WTC11 (cell line): ENCODE measurements around the gene KIF26A. TPM values are rescaled to one million over a fixed set of nuclear protein-coding genes. Genes with fewer than 3 reads are reported as not detected.

Experiments used
- ATAC-seq: fragments of 200-7000 bp; cut with Tn5 transposase; 2 replicates; pipeline ENCODE4 v1.10.0; 2021; ENCODE audit warnings: mild to moderate bottlenecking, moderate library complexity
- CTCF ChIA-PET: fragments of 300-600 bp; sonication (Branson Sonifier 250); formaldehyde crosslinking; loops from one replicate; lab custom pipeline; 2021; ENCODE audit warnings: antibody characterized with exemption; lab: Charles Lee
- POLR2A ChIA-PET: fragments of 350-600 bp; sonication (Branson Sonifier 250); formaldehyde crosslinking; loops from one replicate; lab custom pipeline; 2021; ENCODE audit warnings: antibody characterized with exemption; lab: Charles Lee
- DNase-seq: peaks from one replicate; pipeline ENCODE4 v3.0.0; 2021; ENCODE audit warnings: low spot score
- H3K27ac Mint-ChIP-seq: 2 replicates; pipeline ENCODE4 v1.8.0; 2021; ENCODE audit warnings: mixed read lengths
- H3K27me3 Mint-ChIP-seq: 2 replicates; pipeline ENCODE4 v1.8.0; 2021; ENCODE audit warnings: low read depth, mild to moderate bottlenecking, moderate library complexity, mixed read lengths
- H3K36me3 Mint-ChIP-seq: 2 replicates; pipeline ENCODE4 v1.8.0; 2021; ENCODE audit warnings: mixed read lengths
- H3K4me1 Mint-ChIP-seq: 2 replicates; pipeline ENCODE4 v1.8.0; 2022; ENCODE audit warnings: mixed read lengths
- H3K4me3 Mint-ChIP-seq: 2 replicates; pipeline ENCODE4 v1.8.0; 2021; ENCODE audit warnings: mild to moderate bottlenecking, moderate library complexity, mixed read lengths
- H3K9me3 Mint-ChIP-seq: 2 replicates; pipeline ENCODE4 v1.8.0; 2021; ENCODE audit warnings: mixed read lengths
- ATF3 ChIP-seq: sonication (generic); formaldehyde crosslinking; conservative IDR thresholded peaks from 2 replicates; pipeline ENCODE4 v1.8.1; 2022; ENCODE audit warnings: mild to moderate bottlenecking, missing genetic modification reagents
- E2F1 ChIP-seq: sonication (generic); formaldehyde crosslinking; IDR thresholded peaks from 2 replicates; pipeline ENCODE4 v1.8.0; 2022; ENCODE audit warnings: mild to moderate bottlenecking, missing genetic modification reagents
- E2F4 ChIP-seq: sonication (generic); formaldehyde crosslinking; IDR thresholded peaks from 2 replicates; pipeline ENCODE4 v1.8.1; 2022; ENCODE audit warnings: low read depth, mild to moderate bottlenecking, moderate library complexity, missing genetic modification reagents, borderline replicate concordance
- FOXP1 ChIP-seq: sonication (generic); formaldehyde crosslinking; IDR thresholded peaks from 2 replicates; pipeline ENCODE4 v1.8.0; 2022; ENCODE audit warnings: missing genetic modification reagents, mild to moderate bottlenecking, moderate library complexity, borderline replicate concordance
- GTF2I ChIP-seq: fragments of 250-450 bp; sonication (Bioruptor Pico); conservative IDR thresholded peaks from 2 replicates; pipeline ENCODE4 v1.4.0; 2021; ENCODE audit warnings: mild to moderate bottlenecking
- NR2C2 ChIP-seq: sonication (generic); formaldehyde crosslinking; IDR thresholded peaks from 2 replicates; pipeline ENCODE4 v1.8.0; 2022; ENCODE audit warnings: mild to moderate bottlenecking, missing genetic modification reagents
- TCF7 ChIP-seq: sonication (generic); formaldehyde crosslinking; IDR thresholded peaks from 2 replicates; pipeline ENCODE4 v1.8.0; 2022; ENCODE audit warnings: mild to moderate bottlenecking, low read depth, missing genetic modification reagents, moderate library complexity
- ZNF121 ChIP-seq: sonication (generic); formaldehyde crosslinking; IDR thresholded peaks from 2 replicates; pipeline ENCODE4 v1.8.0; 2023; ENCODE audit warnings: missing genetic modification reagents
- ZNF425 ChIP-seq: fragments of 250-450 bp; sonication (Bioruptor Pico); conservative IDR thresholded peaks from 2 replicates; pipeline ENCODE4 v1.9.0; 2021; ENCODE audit warnings: mild to moderate bottlenecking
- ZNF532 ChIP-seq: fragments of 250-450 bp; sonication (Bioruptor Pico); IDR thresholded peaks from 2 replicates; pipeline ENCODE4 v1.9.0; 2021; ENCODE audit warnings: mild to moderate bottlenecking, borderline replicate concordance
- total RNA-seq: library from RNA; stranded (reverse); gene quantifications from 3 replicates; pipeline ENCODE4 v1.2.3, GENCODE V29; 2021

KIF26A gene
- total RNA-seq, 1 experiment from 2014 or later = 53.4 TPM

GRCh38 chr14:104140463-104141331 is 2.3 kb downstream of the KIF26A start:
- H3K9me3 Mint-ChIP-seq = no peaks in the 10 kb centered on the region
- CTCF ChIA-PET = interaction anchor here (1.0 kb wide), 1 partner anchor 47 kb away, joined by 3 read pairs; no protein-coding TSS in a partner anchor

GRCh38 chr14:104141621-104142091 is 3.3 kb downstream of the KIF26A start:
- H3K4me1 Mint-ChIP-seq = peaks cover 36% of the 10 kb centered on the region
- no peak for ATAC-seq
- H3K9me3 Mint-ChIP-seq = no peaks in the 10 kb centered on the region
- H3K4me3 Mint-ChIP-seq = no peak overlapping the region
- ChIA-PET POLR2A (no interaction called here), CTCF (no interaction called here)
- DNase-seq = peak; percentile 6
- no peaks in the 10 kb centered on the region for H3K36me3 Mint-ChIP-seq
- H3K27me3 Mint-ChIP-seq = peaks cover 8% of the 10 kb centered on the region
- TF ChIP-seq ATF3 (CRISPR knock-in tag) = no peak
- TF ChIP-seq E2F1 (CRISPR knock-in tag) = no peak
- TF ChIP-seq ZNF121 (CRISPR knock-in tag) = peak; percentile 36; the same call in 1 of the 2 replicates
- TF ChIP-seq, all 79 proteins: peak for 1
- H3K27ac Mint-ChIP-seq = no peak overlapping the region

More at GRCh38 chr14:104140463-104141331, 2.3 kb downstream of the KIF26A start:
- Mint-ChIP-seq H3K4me3 (peak overlapping the region; percentile 66), H3K27ac (no peak overlapping the region), H3K27me3 (peaks cover 16% of the 10 kb centered on the region), H3K36me3 (no peaks in the 10 kb centered on the region), H3K4me1 (peaks cover 27% of the 10 kb centered on the region)
- DNase-seq (no peak), ATAC-seq (no peak)
- POLR2A ChIA-PET = no interaction called here
- TF ChIP-seq FOXP1 (CRISPR knock-in tag) (no peak), ZNF532 (CRISPR knock-in tag) (no peak), TCF7 (CRISPR knock-in tag) (no peak), GTF2I (CRISPR knock-in tag) (no peak), NR2C2 (CRISPR knock-in tag) (no peak), ZNF425 (CRISPR knock-in tag) (no peak), E2F4 (CRISPR knock-in tag) (no peak)
